Measurements from ENCODE around the gene SPATA32. TPM values are rescaled to one million over a fixed set of nuclear protein-coding genes. Genes with fewer than 3 reads are reported as not detected.

Gene SPATA32
- total RNA-seq, 3 donors from 2014 or later = 0.44 TPM; not detected in 2

DNA sequence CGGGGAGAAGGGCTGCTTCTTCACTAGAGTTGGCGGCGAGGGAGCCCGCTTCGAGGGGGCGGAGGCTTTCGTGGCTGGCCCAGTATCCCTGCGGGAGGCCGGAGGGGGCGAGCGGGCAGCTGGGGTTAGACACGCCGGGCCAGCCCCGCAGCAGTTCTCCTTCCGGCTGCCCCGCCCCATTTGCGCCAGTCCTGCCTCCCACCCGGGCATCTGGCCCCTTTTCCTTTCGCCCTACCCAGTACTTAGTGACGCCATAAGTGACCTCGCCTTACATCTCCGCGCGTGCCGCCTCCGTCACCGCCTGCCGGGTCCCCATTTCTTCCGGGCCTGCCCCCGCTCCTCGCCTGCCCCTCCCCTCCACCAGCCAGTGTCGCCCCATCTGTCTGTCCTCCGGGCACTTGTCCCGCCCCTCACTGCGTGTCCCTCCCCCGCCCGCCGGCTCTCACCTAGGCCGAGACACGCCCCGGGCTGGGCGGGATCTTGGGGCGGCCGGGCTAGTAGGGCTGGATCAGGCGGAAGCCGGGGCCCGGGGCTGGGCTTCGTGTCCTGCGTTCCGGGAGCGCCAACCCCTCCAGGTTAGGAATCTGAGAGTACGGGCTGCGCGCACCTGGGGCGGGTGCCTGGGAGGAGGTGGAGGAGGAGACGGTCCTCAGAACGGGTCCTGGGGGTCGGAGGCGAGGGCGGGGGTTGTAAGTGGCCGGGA lies 14.3 kb downstream of the SPATA32 start:
- peak in 1 of 3 donors; percentile 14 for TF ChIP-seq POLR2AphosphoS5 (IDR thresholded peaks at IDR 0.05)
- TF ChIP-seq, protein P1, sequence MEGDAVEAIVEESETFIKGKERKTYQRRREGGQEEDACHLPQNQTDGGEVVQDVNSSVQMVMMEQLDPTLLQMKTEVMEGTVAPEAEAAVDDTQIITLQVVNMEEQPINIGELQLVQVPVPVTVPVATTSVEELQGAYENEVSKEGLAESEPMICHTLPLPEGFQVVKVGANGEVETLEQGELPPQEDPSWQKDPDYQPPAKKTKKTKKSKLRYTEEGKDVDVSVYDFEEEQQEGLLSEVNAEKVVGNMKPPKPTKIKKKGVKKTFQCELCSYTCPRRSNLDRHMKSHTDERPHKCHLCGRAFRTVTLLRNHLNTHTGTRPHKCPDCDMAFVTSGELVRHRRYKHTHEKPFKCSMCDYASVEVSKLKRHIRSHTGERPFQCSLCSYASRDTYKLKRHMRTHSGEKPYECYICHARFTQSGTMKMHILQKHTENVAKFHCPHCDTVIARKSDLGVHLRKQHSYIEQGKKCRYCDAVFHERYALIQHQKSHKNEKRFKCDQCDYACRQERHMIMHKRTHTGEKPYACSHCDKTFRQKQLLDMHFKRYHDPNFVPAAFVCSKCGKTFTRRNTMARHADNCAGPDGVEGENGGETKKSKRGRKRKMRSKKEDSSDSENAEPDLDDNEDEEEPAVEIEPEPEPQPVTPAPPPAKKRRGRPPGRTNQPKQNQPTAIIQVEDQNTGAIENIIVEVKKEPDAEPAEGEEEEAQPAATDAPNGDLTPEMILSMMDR (IDR thresholded peaks at IDR 0.05) = no peak
- peak; percentile 40 for TF ChIP-seq POLR2A (IDR thresholded peaks at IDR 0.05)
- intact Hi-C loops (cut with DNase I; ENCODE audit: low total_unique reads) = no loop called here
- Histone ChIP-seq H3K27ac (peak overlapping the region; percentile 84 to 90), H3K4me3 (peak overlapping the region; percentile 35 to 82 (median 76)), H3K4me1 (no peaks in the 10 kb centered on the region), H3K9me3 (no peaks in the 10 kb centered on the region), H3K36me3 (no peaks in the 10 kb centered on the region), H3K27me3 (no peaks in the 10 kb centered on the region)
- peak; percentile 93 to 96 for DNase-seq (ENCODE audit: low spot score in 2 of 2)

- H3K4me3 ChIP-seq = peak overlapping the region; percentile 35 to 82 (median 76)
- no peaks in the 10 kb centered on the region for H3K27me3 ChIP-seq
- no peaks in the 10 kb centered on the region for H3K36me3 ChIP-seq
- TF ChIP-seq, protein P1 (IDR thresholded peaks at IDR 0.05) = peak in 2 of 3 donors; percentile 8 to 12
- TF ChIP-seq POLR2A (IDR thresholded peaks at IDR 0.05) (no peak), POLR2AphosphoS5 (IDR thresholded peaks at IDR 0.05) (no peak)
- no peaks in the 10 kb centered on the region for H3K4me1 ChIP-seq
- intact Hi-C loops (cut with DNase I; ENCODE audit: low total_unique reads) = no loop called here
- no peak for DNase-seq (ENCODE audit: low spot score in 2 of 2)
- no peaks in the 10 kb centered on the region for H3K9me3 ChIP-seq
- peak overlapping the region; percentile 84 to 90 for H3K27ac ChIP-seq
Observed at GRCh38 chr17:45246861-45247428, 14.9 kb downstream of the SPATA32 start.

DNA sequence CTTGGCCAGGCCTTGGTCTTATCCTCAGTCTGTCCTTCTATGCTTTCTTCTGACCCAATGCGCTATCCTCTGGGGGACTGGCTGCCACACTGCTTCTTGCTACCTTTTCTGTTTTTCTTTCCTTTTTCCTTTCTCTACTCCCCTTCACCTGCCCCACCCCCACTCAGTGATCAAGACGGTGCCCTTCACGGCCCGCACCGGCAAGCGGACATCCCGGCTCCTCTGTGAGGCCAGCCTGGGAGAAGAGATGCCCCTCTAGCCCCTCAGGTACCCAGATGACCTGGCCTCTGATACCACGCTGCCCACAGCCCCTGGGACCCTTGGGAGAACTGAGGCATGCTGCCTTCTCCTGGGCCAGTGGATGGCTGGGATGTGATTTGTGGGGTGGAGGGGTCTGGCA lies 15.6 kb downstream of the SPATA32 start:
- Histone ChIP-seq H3K4me3 (peak overlapping the region in 1 of 3 donors; percentile 82), H3K27me3 (no peaks in the 10 kb centered on the region), H3K27ac (no peak overlapping the region), H3K36me3 (no peaks in the 10 kb centered on the region), H3K9me3 (no peaks in the 10 kb centered on the region), H3K4me1 (peaks cover 0 to under 1% of the 10 kb centered on the region in 2 donors)
- intact Hi-C loops (cut with DNase I; ENCODE audit: low total_unique reads) = no loop called here
- DNase-seq (ENCODE audit: low spot score in 2 of 2) = no peak
- TF ChIP-seq POLR2A (IDR thresholded peaks at IDR 0.05) = no peak

DNA sequence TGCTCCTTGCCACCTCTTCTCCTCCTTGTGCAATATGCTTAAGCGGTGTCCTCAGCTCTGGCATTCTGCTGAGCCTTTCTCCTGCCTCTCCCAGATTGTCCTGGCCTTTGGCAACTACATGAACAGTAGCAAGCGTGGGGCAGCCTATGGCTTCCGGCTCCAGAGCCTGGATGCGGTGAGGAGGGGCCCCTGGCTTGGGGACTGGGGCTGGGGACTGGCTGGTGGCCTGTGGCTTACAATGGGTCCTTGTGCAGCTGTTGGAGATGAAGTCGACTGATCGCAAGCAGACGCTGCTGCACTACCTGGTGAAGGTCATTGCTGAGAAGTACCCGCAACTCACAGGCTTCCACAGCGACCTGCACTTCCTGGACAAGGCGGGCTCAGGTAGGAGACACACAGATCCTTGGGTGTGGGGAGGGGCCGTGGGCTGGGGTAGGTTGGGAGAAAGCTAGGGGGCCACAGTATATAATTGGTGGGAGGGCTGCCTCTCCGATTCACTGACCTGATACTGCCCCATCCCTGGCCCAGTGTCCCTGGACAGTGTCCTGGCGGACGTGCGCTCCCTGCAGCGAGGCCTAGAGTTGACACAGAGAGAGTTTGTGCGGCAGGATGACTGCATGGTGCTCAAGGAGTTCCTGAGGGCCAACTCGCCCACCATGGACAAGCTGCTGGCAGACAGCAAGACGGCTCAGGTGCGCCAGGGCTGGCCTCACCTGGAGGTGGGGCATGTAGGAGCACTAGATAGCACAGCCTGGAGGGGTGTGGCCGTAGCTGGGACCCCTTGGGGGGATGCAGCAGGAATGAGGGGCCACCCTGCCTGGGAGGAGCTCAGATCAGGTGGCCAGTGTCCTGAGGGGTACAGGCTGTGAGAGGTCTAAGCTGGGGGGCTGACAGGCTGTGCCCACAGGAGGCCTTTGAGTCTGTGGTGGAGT lies 16.9 kb downstream of the SPATA32 start:
- intact Hi-C loops (cut with DNase I; ENCODE audit: low total_unique reads) = no loop called here
- peaks cover 0 to 4% of the 10 kb centered on the region in 2 donors for H3K4me1 ChIP-seq
- H3K9me3 ChIP-seq = no peaks in the 10 kb centered on the region
- DNase-seq (ENCODE audit: low spot score in 2 of 2) = no peak
- H3K27me3 ChIP-seq = no peaks in the 10 kb centered on the region
- H3K36me3 ChIP-seq = no peaks in the 10 kb centered on the region
- TF ChIP-seq POLR2A (IDR thresholded peaks at IDR 0.05) (no peak), POLR2AphosphoS5 (IDR thresholded peaks at IDR 0.05) (no peak)
- TF ChIP-seq, protein P1 (IDR thresholded peaks at IDR 0.05) = no peak
- no peak overlapping the region for H3K4me3 ChIP-seq
- H3K27ac ChIP-seq = no peak overlapping the region

DNA sequence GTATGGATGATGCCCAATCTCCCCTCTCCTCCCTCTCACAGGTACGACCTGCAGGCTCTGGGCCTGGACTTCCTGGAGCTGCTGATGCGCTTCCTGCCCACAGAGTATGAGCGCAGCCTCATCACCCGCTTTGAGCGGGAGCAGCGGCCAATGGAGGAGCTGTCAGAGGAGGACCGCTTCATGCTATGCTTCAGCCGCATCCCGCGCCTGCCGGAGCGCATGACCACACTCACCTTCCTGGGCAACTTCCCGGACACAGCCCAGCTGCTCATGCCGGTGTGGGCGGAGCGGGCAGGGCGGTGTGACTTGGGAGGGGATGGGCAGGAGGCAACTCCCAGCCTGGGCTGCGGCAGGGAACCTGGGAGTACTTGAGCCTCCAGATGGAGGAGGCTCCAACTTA lies 18.1 kb downstream of the SPATA32 start:
- DNase-seq (ENCODE audit: low spot score in 2 of 2) = no peak
- Histone ChIP-seq H3K4me1 (peaks cover 0 to 4% of the 10 kb centered on the region in 2 donors), H3K27ac (peak overlapping the region in 1 of 2 donors; percentile 10), H3K9me3 (no peaks in the 10 kb centered on the region), H3K27me3 (no peaks in the 10 kb centered on the region), H3K36me3 (no peaks in the 10 kb centered on the region), H3K4me3 (no peak overlapping the region)
- intact Hi-C loops (cut with DNase I; ENCODE audit: low total_unique reads) = no loop called here
- TF ChIP-seq, protein P1 (IDR thresholded peaks at IDR 0.05) = no peak
- TF ChIP-seq POLR2A (IDR thresholded peaks at IDR 0.05) = no peak
- no peak for TF ChIP-seq POLR2AphosphoS5 (IDR thresholded peaks at IDR 0.05)

All from breast epithelium (tissue), 4 donors.